DND-41 (cell line): ENCODE data around the gene GLYR1.

ENCODE experiments used
- ATAC-seq: fragments of 200-7000 bp; cut with Tn5 transposase; 3 replicates; pipeline ENCODE4 v1.9.1; 2021; ENCODE audit warnings: low read depth; ENCODE audit not compliant: insufficient read depth
- DNase-seq: peaks from one replicate; pipeline ENCODE4 v3.0.0-alpha.2; 2020
- H2AFZ ChIP-seq: 2 replicates; pipeline ENCODE4 v1.6.0; 2012; ENCODE audit warnings: low read depth, low read length
- H3K27ac ChIP-seq: 2 replicates; pipeline ENCODE4 v1.5.1; 2012; ENCODE audit warnings: low read length, inconsistent platforms
- H3K27me3 ChIP-seq: fragments of 200-600 bp; sonication (generic); 2 replicates; pipeline ENCODE4 v1.6.0; 2012; ENCODE audit warnings: low read length, mild to moderate bottlenecking, inconsistent platforms; ENCODE audit not compliant: insufficient read depth, poor library complexity
- H3K36me3 ChIP-seq: 2 replicates; pipeline ENCODE4 v1.5.1; 2012; ENCODE audit warnings: low read length, inconsistent platforms; ENCODE audit not compliant: insufficient read depth
- H3K4me1 ChIP-seq: 2 replicates; pipeline ENCODE4 v1.5.1; 2012; ENCODE audit warnings: mild to moderate bottlenecking, low read length; ENCODE audit not compliant: insufficient read depth
- H3K4me2 ChIP-seq: 2 replicates; pipeline ENCODE4 v1.6.0; 2012; ENCODE audit warnings: mild to moderate bottlenecking, moderate library complexity, low read length, inconsistent platforms; ENCODE audit not compliant: insufficient read depth
- H3K4me3 ChIP-seq, 2 experiments: fragments of 200-600 bp in 1 of 2; shearing (Covaris generic) in 1 of 2; 2 replicates each; pipeline ENCODE4 v1.5.1; 2012 to 2016; ENCODE audit warnings: inconsistent platforms in 2 of 2, low read length in 2 of 2, mild to moderate bottlenecking in 2 of 2, low read depth in 1 of 2, moderate library complexity in 1 of 2
- H3K79me2 ChIP-seq: 2 replicates; pipeline ENCODE4 v1.6.0; 2012; ENCODE audit warnings: low read length, inconsistent platforms; ENCODE audit not compliant: insufficient read depth
- H3K9ac ChIP-seq: 2 replicates; pipeline ENCODE4 v1.6.0; 2012; ENCODE audit warnings: low read depth, mild to moderate bottlenecking, inconsistent platforms, low read length, moderate library complexity
- H3K9me3 ChIP-seq: 2 replicates; pipeline ENCODE4 v1.5.1; 2012; ENCODE audit warnings: low read length, moderate library complexity, mild to moderate bottlenecking, inconsistent platforms; ENCODE audit not compliant: insufficient read depth, severe bottlenecking
- H4K20me1 ChIP-seq: 2 replicates; pipeline ENCODE4 v1.6.0; 2012; ENCODE audit warnings: low read length; ENCODE audit not compliant: insufficient read depth
- CTCF ChIP-seq: IDR thresholded peaks from 2 replicates; pipeline ENCODE4 v1.5.1; 2012; ENCODE audit warnings: borderline replicate concordance, low read length, moderate library complexity, mild to moderate bottlenecking; ENCODE audit not compliant: poor library complexity, severe bottlenecking; ENCODE audit errors: extremely low read depth
- EZH2 ChIP-seq: IDR thresholded peaks from 3 replicates; pipeline ENCODE4 v1.6.1; 2012; ENCODE audit warnings: borderline replicate concordance, low read depth, mild to moderate bottlenecking, moderate library complexity, low read length, inconsistent platforms; ENCODE audit not compliant: severe bottlenecking

The GLYR1 gene

GRCh38 chr16:4792951-4793513, 54.1 kb downstream of the GLYR1 start:
- Histone ChIP-seq H3K9me3 (no peaks in the 10 kb centered on the region), H4K20me1 (no peaks in the 10 kb centered on the region), H3K36me3 (no peaks in the 10 kb centered on the region), H3K4me3 (no peak overlapping the region), H3K27ac (no peak overlapping the region), H3K4me2 (no peak overlapping the region), H3K79me2 (no peaks in the 10 kb centered on the region), H3K4me1 (no peaks in the 10 kb centered on the region), H3K27me3 (no peaks in the 10 kb centered on the region), H2AFZ (no peak overlapping the region), H3K9ac (no peak overlapping the region)
- ATAC-seq: no peak
- no peak for TF ChIP-seq CTCF
- no peak for TF ChIP-seq EZH2
- no peak for DNase-seq

GRCh38 chr16:4790871-4791270, 56.2 kb downstream of the GLYR1 start:
- Histone ChIP-seq H4K20me1 (no peaks in the 10 kb centered on the region), H3K36me3 (no peaks in the 10 kb centered on the region), H2AFZ (no peak overlapping the region), H3K4me1 (no peaks in the 10 kb centered on the region), H3K79me2 (no peaks in the 10 kb centered on the region), H3K9me3 (no peaks in the 10 kb centered on the region), H3K27ac (no peak overlapping the region), H3K4me3 (no peak overlapping the region), H3K27me3 (no peaks in the 10 kb centered on the region), H3K4me2 (no peak overlapping the region), H3K9ac (no peak overlapping the region)
- no peak for TF ChIP-seq EZH2
- TF ChIP-seq CTCF: no peak
- DNase-seq (no peak), ATAC-seq (peak; percentile 55; the same call in 2 of the 3 replicates)

- H3K9ac ChIP-seq: no peak overlapping the region
- H3K4me1 ChIP-seq: no peaks in the 10 kb centered on the region
- H3K27ac ChIP-seq: no peak overlapping the region
- DNase-seq: no peak
- no peaks in the 10 kb centered on the region for H3K36me3 ChIP-seq
- no peaks in the 10 kb centered on the region for H3K27me3 ChIP-seq
- no peak for ATAC-seq
- no peak for TF ChIP-seq EZH2
- TF ChIP-seq CTCF: no peak
- H3K9me3 ChIP-seq: no peaks in the 10 kb centered on the region
- H2AFZ ChIP-seq: no peak overlapping the region
- H4K20me1 ChIP-seq: no peaks in the 10 kb centered on the region
- H3K4me2 ChIP-seq: no peak overlapping the region
- H3K79me2 ChIP-seq: no peaks in the 10 kb centered on the region
- H3K4me3 ChIP-seq: no peak overlapping the region
These were observed 56.8 kb downstream of the GLYR1 start for GRCh38 chr16:4790261-4790660.

- H4K20me1 ChIP-seq: no peaks in the 10 kb centered on the region
- DNase-seq (no peak), ATAC-seq (no peak)
- H3K36me3 ChIP-seq: no peaks in the 10 kb centered on the region
- H3K4me2 ChIP-seq: no peak overlapping the region
- H2AFZ ChIP-seq: no peak overlapping the region
- H3K4me1 ChIP-seq: no peaks in the 10 kb centered on the region
- TF ChIP-seq EZH2 (no peak), CTCF (no peak)
- no peaks in the 10 kb centered on the region for H3K27me3 ChIP-seq
- H3K79me2 ChIP-seq: no peaks in the 10 kb centered on the region
- no peaks in the 10 kb centered on the region for H3K9me3 ChIP-seq
- no peak overlapping the region for H3K9ac ChIP-seq
- H3K4me3 ChIP-seq: no peak overlapping the region
- H3K27ac ChIP-seq: no peak overlapping the region
These were observed 58.2 kb downstream of the GLYR1 start for GRCh38 chr16:4788910-4789309.
